GM21576 (cell line): ENCODE data around the gene GAP43.

Experiments used
- ATAC-seq: cut with Tn5 transposase; IDR thresholded peaks from one replicate; pipeline ENCODE4 v1.9.1; 2021; ENCODE audit warnings: mild to moderate bottlenecking, moderate library complexity; ENCODE audit not compliant: unreplicated experiment

Gene GAP43

DNA sequence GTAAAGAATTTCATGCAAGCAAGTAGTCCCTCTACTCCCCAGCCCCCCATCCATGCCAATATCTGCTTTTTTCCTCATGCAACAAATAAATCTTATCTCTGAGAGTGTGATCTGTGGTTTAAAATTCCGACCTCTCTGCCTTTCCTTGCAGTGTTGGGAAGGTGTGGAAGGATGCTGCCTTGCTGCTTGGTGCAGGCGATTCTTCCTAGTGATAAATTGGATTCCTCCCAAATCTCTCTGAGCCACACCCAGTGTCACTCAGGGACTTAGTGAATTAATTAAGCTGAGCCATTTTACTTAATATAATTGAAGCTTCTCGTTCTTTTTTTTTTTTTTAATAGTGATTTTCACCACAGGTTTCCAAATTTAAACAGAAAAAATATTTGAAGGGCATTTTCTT lies 3.4 kb downstream of the GAP43 start:
- no peak for ATAC-seq

GRCh38 chr3:115627180-115628074 lies 4.1 kb downstream of the GAP43 start:
- ATAC-seq = peak; percentile 82

- peak; percentile 35 for ATAC-seq
Measured at GRCh38 chr3:115628075-115628412, 4.7 kb downstream of the GAP43 start.

- no peak for ATAC-seq
Measured at GRCh38 chr3:115630850-115631249, 7.5 kb downstream of the GAP43 start.

GRCh38 chr3:115632026-115632425 lies 8.7 kb downstream of the GAP43 start:
- ATAC-seq = no peak

DNA sequence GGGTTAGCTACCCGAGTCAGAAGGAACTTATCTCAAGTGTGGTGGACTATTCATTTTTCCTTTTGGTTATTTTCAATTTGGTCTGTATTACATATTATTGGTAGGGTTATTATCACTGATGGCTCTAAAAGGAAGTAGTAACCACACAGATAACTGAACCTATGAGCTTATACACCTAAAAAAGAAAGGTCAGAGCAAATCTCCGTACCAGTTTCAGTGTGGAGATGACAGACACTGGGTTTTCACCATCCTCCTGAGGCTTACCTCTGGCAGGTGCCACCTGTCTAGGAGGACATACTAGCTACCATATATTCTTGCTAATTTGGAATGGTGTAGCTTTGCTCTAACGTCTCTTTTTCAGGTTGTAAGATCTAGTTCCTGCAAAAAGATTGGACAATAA lies 10.2 kb downstream of the GAP43 start:
- peak; percentile 53 for ATAC-seq

DNA sequence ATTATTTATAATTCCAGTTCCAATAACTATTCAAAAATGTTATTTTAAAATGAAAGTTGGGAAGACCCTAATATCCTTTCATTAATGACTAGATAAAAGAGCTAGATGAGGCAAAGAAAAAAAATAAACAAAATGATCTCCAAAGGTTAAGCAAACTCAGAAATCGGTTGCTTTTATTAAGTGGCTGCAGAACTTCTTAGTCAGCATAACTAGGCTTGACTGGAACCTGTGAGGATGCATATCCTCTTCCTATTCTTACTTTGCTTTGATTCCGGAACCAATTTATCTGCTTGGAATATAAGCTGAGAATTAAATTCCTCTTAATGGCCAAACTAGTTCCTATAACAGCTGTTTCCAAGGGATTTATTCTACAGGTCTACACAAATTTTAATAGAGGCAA lies 10.7 kb downstream of the GAP43 start:
- no peak for ATAC-seq

- ATAC-seq = no peak
Measured at GRCh38 chr3:115635406-115635805, 12.1 kb downstream of the GAP43 start.

DNA sequence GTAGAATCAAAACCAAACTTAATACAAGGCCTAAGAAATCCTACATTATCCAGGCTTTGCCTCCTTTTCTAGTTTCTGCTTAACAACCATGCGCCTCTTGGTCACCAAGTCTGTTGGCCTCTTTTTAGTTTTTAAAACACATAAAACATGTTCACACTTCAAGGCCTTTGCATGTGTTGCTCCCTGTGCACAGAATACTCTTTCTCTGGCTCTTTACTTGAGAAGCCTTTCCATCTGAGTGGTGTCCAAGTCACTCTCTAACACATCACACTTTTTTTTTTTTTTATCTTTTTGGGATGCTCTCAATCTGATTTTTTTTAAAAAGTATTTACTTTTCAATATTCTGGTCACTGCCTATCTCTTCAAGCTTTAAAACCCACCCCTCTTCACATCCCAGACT lies 14.9 kb downstream of the GAP43 start:
- no peak for ATAC-seq

GRCh38 chr3:115638991-115639390 lies 15.7 kb downstream of the GAP43 start:
- no peak for ATAC-seq

GRCh38 chr3:115644391-115644790 lies 21.1 kb downstream of the GAP43 start:
- ATAC-seq = no peak

- ATAC-seq = no peak
Measured at GRCh38 chr3:115646027-115646690, 22.8 kb downstream of the GAP43 start.

- ATAC-seq = no peak
Measured at GRCh38 chr3:115648559-115648958, 25.2 kb downstream of the GAP43 start.

- peak; percentile 71 for ATAC-seq
Measured at GRCh38 chr3:115651087-115651486, 27.8 kb downstream of the GAP43 start.

GRCh38 chr3:115651599-115651998 lies 28.3 kb downstream of the GAP43 start:
- ATAC-seq = peak; percentile 33

DNA sequence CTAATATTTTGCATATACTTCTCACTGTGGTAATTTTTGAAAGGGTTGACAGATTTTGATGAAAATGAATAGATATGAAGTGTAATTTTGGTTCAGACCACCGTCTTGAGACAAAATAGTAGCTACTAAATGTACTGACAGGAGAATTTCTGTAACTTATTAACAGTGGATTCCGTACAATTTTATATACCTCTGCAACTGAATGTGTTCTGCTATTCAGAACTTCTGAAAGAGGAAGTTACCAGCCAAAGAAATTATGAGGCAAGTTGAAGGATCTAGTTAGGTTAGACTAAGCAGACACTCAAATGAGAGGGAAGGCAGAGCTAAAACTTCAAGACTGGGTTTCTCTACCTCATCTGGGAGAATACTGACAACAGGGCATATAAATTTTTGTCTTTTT lies 29.4 kb downstream of the GAP43 start:
- ATAC-seq = peak; percentile 57

GRCh38 chr3:115655761-115656282 lies 32.5 kb downstream of the GAP43 start:
- ATAC-seq = no peak

- ATAC-seq = no peak
Measured at GRCh38 chr3:115657168-115657567, 33.9 kb downstream of the GAP43 start.

DNA sequence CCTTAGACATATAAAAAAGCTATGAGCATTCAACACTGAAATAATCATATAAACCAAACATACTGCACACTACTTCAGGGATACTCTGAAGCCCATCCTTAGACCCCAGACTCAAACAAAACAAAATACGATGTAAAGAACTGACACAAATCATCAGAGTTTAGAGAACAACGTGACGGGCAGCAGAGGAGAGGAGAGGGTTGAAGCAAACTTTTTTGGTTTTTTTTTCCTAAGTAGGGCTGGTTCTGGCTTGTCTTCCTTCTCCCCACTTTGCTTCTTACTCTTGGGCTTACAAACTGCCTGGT lies 34.7 kb downstream of the GAP43 start:
- no peak for ATAC-seq

DNA sequence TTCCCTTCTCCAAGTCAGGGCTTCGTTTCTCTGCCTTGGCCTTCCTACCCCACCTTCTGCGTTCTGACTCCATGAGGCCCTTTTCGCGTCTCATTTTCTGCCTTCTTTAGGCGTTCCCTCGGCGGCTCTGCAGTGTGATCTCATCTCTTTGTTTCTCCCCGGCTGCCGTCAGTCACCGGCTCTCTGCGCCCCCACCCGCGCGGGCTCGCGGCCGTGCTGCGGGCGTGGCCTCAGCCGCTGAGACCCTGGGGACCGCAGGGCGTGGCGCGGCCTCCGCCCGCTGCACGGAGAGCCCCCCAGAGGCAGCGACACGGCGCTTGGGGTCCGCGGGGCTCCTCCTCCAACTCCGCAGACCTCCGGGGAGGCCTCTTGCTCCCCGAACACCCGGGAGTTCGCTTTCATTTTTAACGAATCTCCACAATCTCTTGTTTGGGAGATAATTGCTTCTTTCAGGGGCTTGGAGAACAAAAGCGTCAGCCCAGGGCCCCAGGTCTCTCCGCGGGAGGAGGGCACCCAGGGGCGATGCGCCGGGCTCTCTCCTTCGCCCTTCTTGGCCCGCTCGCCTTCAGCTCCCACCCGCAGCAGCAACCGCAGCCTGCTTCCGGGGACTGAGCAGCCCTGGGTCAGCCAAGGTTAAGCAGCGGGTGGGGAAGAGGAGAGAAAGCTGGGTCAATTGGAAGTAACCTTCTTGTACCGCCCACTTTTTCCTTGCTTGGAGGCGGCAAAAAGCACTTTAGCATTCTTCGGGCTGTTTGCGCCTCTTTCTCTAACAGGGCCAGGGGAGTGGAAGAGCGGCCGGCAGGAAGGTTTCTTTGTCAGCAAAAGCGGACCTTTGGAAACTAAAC lies 35.2 kb downstream of the GAP43 start:
- ATAC-seq = peak; percentile 78
